CD4-positive, alpha-beta T cell (primary cell): Measurements from ENCODE around the gene IL23A. TPM values are rescaled to one million over a fixed set of nuclear protein-coding genes. Genes with fewer than 3 reads are reported as not detected.

ENCODE experiments used
- ATAC-seq: fragments of 200-7000 bp; cut with Tn5 transposase; one replicate; pipeline ENCODE4 v1.10.0; 2022; ENCODE audit warnings: mild to moderate bottlenecking; ENCODE audit not compliant: poor library complexity
- CTCF ChIA-PET: fragments of 350-600 bp; sonication (Branson Sonifier 250); formaldehyde crosslinking; loops from one replicate; lab custom pipeline; 2021; ENCODE audit warnings: antibody characterized with exemption, inconsistent platforms; lab: Charles Lee
- POLR2A ChIA-PET: fragments of 350-600 bp; sonication (Branson Sonifier 250); formaldehyde crosslinking; loops from one replicate; lab custom pipeline; 2021; ENCODE audit warnings: antibody characterized with exemption, inconsistent platforms; lab: Charles Lee
- DNase-seq, 14 experiments: peaks; one replicate each; pipeline ENCODE4 v3.0.0-alpha.2; 2013 to 2020; ENCODE audit warnings: mixed read lengths in 2 of 14
- H3K27ac ChIP-seq, 2 donors: one replicate each; pipeline versions ENCODE4 v1.5.1 to v1.7.0; 2013; ENCODE audit warnings: low read length in 2 of 2, low read depth in 1 of 2, mild to moderate bottlenecking in 1 of 2
- H3K27me3 ChIP-seq, 2 experiments: 1 replicate in 1 of 2; 2 replicates in 1 of 2; pipeline versions ENCODE4 v1.6.1 to v1.7.0; 2013; ENCODE audit warnings: low read length in 2 of 2, control low read depth in 1 of 2, mild to moderate bottlenecking in 1 of 2, moderate library complexity in 1 of 2; ENCODE audit not compliant: insufficient read depth in 2 of 2, control insufficient read depth in 1 of 2
- H3K36me3 ChIP-seq: one replicate; pipeline ENCODE4 v1.6.1; 2013; ENCODE audit warnings: low read length, control low read depth; ENCODE audit not compliant: insufficient read depth
- H3K4me1 ChIP-seq: one replicate; pipeline ENCODE4 v1.6.1; 2013; ENCODE audit warnings: low read length, control low read depth; ENCODE audit not compliant: insufficient read depth
- H3K4me3 ChIP-seq: one replicate; pipeline ENCODE4 v1.5.1; 2013; ENCODE audit warnings: mild to moderate bottlenecking, low read length, moderate library complexity
- H3K9me3 ChIP-seq, 2 experiments: 1 replicate in 1 of 2; 2 replicates in 1 of 2; pipeline versions ENCODE4 v1.6.1 to v1.7.0; 2013; ENCODE audit warnings: low read length in 2 of 2, mild to moderate bottlenecking in 2 of 2, control low read depth in 1 of 2, moderate library complexity in 1 of 2; ENCODE audit not compliant: control insufficient read depth in 1 of 2, insufficient read depth in 1 of 2
- H3K27ac Mint-ChIP-seq: one replicate; pipeline ENCODE4 v1.8.0; 2020; ENCODE audit warnings: mixed read lengths
- H3K27me3 Mint-ChIP-seq: one replicate; pipeline ENCODE4 v1.8.0; 2021; ENCODE audit warnings: mixed read lengths
- H3K36me3 Mint-ChIP-seq: one replicate; pipeline ENCODE4 v1.8.0; 2021; ENCODE audit warnings: low read depth, mixed read lengths
- H3K4me1 Mint-ChIP-seq: one replicate; pipeline ENCODE4 v1.8.0; 2021; ENCODE audit warnings: low read depth, mixed read lengths
- H3K4me3 Mint-ChIP-seq: one replicate; pipeline ENCODE4 v1.8.0; 2020; ENCODE audit warnings: mild to moderate bottlenecking, mixed read lengths
- H3K9me3 Mint-ChIP-seq: one replicate; pipeline ENCODE4 v1.8.0; 2020; ENCODE audit warnings: mixed read lengths
- intact Hi-C, 2 experiments: fragments of 100-400 bp; cut with DNase I in 1 of 2; cut with micrococcal nuclease in 1 of 2; formaldehyde crosslinking; loops; one replicate each; pipeline versions ENCODE4 v1.15.1 to v1.9.0; 2023 to 2025; cut with DNase I, micrococcal nuclease
- total RNA-seq, 174 experiments: library from RNA in 2 of 174; stranded (reverse) in 2 of 174; gene quantifications; one replicate each; pipeline ENCODE4 v1.2.3 and lab custom pipeline; 2021 to 2026
- TF ChIP-seq, protein P1 (sequence below): fragments of 200-600 bp; IDR thresholded peaks from one replicate; pipeline ENCODE4 v1.8.0; 2022; ENCODE audit warnings: antibody characterized with exemption, mild to moderate bottlenecking

IL23A gene
- total RNA-seq, 2 experiments from 2014 or later: 25.2 to 27.5 TPM

DNA sequence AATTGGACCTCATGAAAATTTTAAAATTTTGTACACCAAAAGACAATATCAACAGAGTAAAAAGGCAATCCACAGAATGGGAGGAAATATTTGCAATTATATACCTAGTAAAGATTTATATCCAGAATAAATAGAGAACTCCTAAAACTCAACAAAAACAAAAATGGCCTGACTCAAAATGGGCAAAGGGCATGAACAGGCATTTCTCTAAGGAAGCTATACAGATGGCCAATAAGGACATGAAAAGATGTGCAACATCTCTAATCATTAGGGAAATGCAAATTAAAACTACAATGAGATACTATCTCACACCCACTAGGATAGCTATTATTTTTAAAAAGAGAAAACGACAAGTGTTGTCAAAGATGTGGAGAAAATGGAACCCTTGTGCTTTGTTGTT, 34.8 kb downstream of the IL23A start:
- Histone ChIP-seq H3K9me3 (peaks cover 0 to 5% of the 10 kb centered on the region in 2 experiments), H3K4me1 (no peaks in the 10 kb centered on the region), H3K27ac (no peak overlapping the region), H3K36me3 (no peaks in the 10 kb centered on the region), H3K4me3 (no peak overlapping the region), H3K27me3 (no peaks in the 10 kb centered on the region)
- Mint-ChIP-seq H3K4me1 (no peaks in the 10 kb centered on the region), H3K27me3 (no peaks in the 10 kb centered on the region), H3K4me3 (no peak overlapping the region), H3K36me3 (no peaks in the 10 kb centered on the region), H3K27ac (no peak overlapping the region), H3K9me3 (no peaks in the 10 kb centered on the region)
- TF ChIP-seq, protein P1, sequence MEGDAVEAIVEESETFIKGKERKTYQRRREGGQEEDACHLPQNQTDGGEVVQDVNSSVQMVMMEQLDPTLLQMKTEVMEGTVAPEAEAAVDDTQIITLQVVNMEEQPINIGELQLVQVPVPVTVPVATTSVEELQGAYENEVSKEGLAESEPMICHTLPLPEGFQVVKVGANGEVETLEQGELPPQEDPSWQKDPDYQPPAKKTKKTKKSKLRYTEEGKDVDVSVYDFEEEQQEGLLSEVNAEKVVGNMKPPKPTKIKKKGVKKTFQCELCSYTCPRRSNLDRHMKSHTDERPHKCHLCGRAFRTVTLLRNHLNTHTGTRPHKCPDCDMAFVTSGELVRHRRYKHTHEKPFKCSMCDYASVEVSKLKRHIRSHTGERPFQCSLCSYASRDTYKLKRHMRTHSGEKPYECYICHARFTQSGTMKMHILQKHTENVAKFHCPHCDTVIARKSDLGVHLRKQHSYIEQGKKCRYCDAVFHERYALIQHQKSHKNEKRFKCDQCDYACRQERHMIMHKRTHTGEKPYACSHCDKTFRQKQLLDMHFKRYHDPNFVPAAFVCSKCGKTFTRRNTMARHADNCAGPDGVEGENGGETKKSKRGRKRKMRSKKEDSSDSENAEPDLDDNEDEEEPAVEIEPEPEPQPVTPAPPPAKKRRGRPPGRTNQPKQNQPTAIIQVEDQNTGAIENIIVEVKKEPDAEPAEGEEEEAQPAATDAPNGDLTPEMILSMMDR: no peak
- POLR2A ChIA-PET: no interaction called here
- DNase-seq: no peak
- intact Hi-C loops: no loop called here
- ATAC-seq: no peak
- CTCF ChIA-PET: no interaction called here

DNA sequence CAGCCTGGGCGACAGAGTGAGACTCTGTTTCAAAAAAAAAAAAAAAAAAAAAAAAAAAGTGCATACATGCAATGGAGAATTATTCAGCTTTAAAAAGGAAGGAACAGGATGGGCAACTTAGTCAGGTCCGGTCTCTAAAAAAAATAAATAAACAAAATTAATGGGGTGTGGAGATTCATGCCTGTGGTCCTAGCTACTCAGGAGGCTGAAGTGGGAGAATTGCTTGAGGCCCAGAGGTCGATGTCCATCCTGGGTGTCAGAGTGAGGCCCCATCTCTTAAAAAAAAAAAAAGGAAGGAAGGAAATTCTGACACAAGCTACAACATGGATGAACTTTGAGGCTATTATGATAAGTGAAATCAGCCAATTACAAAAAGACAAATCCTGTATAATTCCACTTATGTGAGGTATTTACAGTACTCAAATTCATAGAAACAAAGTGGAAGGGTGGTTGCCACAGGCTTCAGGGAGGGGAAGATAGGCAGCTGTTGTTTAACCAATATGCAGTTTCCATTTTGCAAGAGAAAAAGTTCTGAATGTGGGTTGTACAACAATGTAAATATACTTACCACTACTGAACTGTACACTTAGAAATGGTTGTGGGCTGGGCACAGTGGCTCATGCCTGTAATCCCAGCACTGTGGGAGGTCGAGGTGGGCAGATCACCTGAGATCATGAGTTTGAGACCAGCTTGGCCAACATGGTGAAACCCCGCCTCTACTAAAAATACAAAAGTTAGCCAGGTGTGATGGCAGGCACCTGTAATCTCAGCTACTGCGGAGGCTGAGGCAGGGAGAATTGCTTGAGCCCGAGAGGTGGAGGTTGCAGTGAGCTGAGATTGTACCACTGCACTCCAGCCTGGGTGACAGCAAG, 36.3 kb downstream of the IL23A start:
- no peaks in the 10 kb centered on the region for H3K4me1 ChIP-seq
- no peak overlapping the region for H3K27ac ChIP-seq
- POLR2A ChIA-PET: interaction anchor here (0.6 kb wide), 1 partner anchor 79 kb away, joined by 3 read pairs; no protein-coding TSS in a partner anchor
- Mint-ChIP-seq H3K27ac (no peak overlapping the region), H3K4me1 (no peaks in the 10 kb centered on the region), H3K4me3 (no peak overlapping the region), H3K36me3 (no peaks in the 10 kb centered on the region), H3K9me3 (no peaks in the 10 kb centered on the region), H3K27me3 (no peaks in the 10 kb centered on the region)
- intact Hi-C loops: no loop called here
- TF ChIP-seq, protein P1: no peak
- no peaks in the 10 kb centered on the region for H3K27me3 ChIP-seq
- no peak overlapping the region for H3K4me3 ChIP-seq
- no peak for DNase-seq
- H3K36me3 ChIP-seq: no peaks in the 10 kb centered on the region
- CTCF ChIA-PET: no interaction called here
- no peak for ATAC-seq
- H3K9me3 ChIP-seq: peaks cover 0 to 5% of the 10 kb centered on the region in 2 experiments

DNA sequence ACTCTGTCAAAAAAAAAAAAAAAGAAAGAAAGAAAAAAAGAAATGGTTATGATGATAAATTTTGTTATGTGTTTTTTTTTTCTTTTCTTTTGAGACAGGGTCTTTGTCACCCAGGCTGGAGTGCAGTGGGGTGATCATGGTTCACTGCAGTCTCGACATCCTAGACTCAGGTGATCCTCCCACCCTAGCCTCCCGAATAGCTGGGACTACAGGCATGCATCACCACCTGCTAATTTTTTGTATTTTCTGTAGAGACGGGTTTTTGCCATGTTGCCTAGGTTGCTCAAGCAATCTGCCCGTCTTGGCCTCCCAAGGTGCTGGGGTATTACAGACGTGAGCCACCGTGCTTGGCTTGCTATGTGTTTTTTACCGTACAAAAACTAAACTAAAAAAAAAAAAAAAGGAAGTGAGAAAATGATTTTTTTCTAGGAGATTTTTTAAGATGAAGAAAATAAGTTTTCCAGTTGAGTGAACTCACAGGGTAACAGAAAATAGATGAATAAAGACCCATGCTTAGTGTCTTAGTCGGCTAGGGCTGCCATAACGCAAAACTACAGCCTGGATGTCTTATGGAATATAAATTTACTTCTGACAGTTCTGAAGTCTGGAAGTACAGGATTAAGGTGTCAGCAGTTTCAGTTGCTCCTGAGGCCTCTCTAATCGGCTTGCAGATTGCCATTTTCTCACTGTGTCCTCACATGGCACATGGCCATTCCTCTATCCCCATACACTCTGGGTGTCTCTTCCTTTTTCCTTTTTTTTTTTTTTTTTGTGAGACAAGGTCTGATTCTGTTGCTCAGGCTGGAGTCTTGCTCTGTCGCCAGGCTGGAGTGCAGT, 37.1 kb downstream of the IL23A start:
- CTCF ChIA-PET: no interaction called here
- Histone ChIP-seq H3K27me3 (no peaks in the 10 kb centered on the region), H3K27ac (no peak overlapping the region), H3K36me3 (no peaks in the 10 kb centered on the region), H3K9me3 (peaks cover 0 to 5% of the 10 kb centered on the region in 2 experiments), H3K4me1 (no peaks in the 10 kb centered on the region), H3K4me3 (no peak overlapping the region)
- intact Hi-C loops: no loop called here
- Mint-ChIP-seq H3K9me3 (no peaks in the 10 kb centered on the region), H3K36me3 (no peaks in the 10 kb centered on the region), H3K4me3 (no peak overlapping the region), H3K27ac (no peak overlapping the region), H3K27me3 (no peaks in the 10 kb centered on the region), H3K4me1 (no peaks in the 10 kb centered on the region)
- DNase-seq (no peak), ATAC-seq (no peak)
- POLR2A ChIA-PET: no interaction called here
- TF ChIP-seq, protein P1: no peak
